ENCODE data around the gene HK1.
"Not testable (repeated sequence)": the region's sequence is repeated elsewhere in the genome, so short reads cannot be mapped to it uniquely, and the experiment has no call there.

The HK1 gene

GRCh38 chr10:69254877-69255276, 23.4 kb upstream of the HK1 start:
- DNase-seq, result no peak

GRCh38 chr10:69259547-69260243, 18.6 kb upstream of the HK1 start:
- DNase-seq, result no peak

GRCh38 chr10:69261184-69261583, 17.1 kb upstream of the HK1 start:
- no peak for DNase-seq

GRCh38 chr10:69262292-69262751, 16.0 kb upstream of the HK1 start:
- DNase-seq, result no peak

- no peak for DNase-seq
Observed at GRCh38 chr10:69265521-69265920, 12.8 kb upstream of the HK1 start.

GRCh38 chr10:69268761-69269416, 9.4 kb upstream of the HK1 start:
- DNase-seq, result no peak

- DNase-seq, result no peak
Observed at GRCh38 chr10:69269761-69270160, 8.5 kb upstream of the HK1 start.

- DNase-seq, result no peak
Observed at GRCh38 chr10:69270990-69271389, 7.3 kb upstream of the HK1 start.

- DNase-seq, result no peak
Observed at GRCh38 chr10:69272624-69273023, 5.7 kb upstream of the HK1 start.

GRCh38 chr10:69275444-69275843, 2.9 kb upstream of the HK1 start:
- no peak for DNase-seq

GRCh38 chr10:69276503-69276902, 1.8 kb upstream of the HK1 start:
- no peak for DNase-seq

- DNase-seq, result no peak
Observed at GRCh38 chr10:69279110-69279509, 814 bp downstream of the HK1 start.

GRCh38 chr10:69281507-69282413, 3.5 kb downstream of the HK1 start:
- no peak for DNase-seq

- DNase-seq, result not testable (repeated sequence)
Observed at GRCh38 chr10:69284402-69284801, 6.1 kb downstream of the HK1 start.

- DNase-seq, result peak in 2 of 58 donors; percentile 2 to 3
Observed at GRCh38 chr10:69285699-69286098, 7.4 kb downstream of the HK1 start.

- DNase-seq, result no peak
Observed at GRCh38 chr10:69287181-69287580, 8.9 kb downstream of the HK1 start.

GRCh38 chr10:69290993-69291392, 12.7 kb downstream of the HK1 start:
- DNase-seq, result peak in 16 of 58 donors; percentile 2 to 26 (median 6)

- no peak for DNase-seq
Observed at GRCh38 chr10:69292459-69292858, 14.2 kb downstream of the HK1 start.

GRCh38 chr10:69295027-69295636, 16.8 kb downstream of the HK1 start:
- DNase-seq, result no peak

- DNase-seq, result no peak
Observed at GRCh38 chr10:69303632-69304051, 25.3 kb downstream of the HK1 start.

- DNase-seq, result no peak
Observed at GRCh38 chr10:69306421-69306820, 28.1 kb downstream of the HK1 start.

- DNase-seq, result no peak
Observed at GRCh38 chr10:69307434-69307833, 29.1 kb downstream of the HK1 start.
